WTC11 (cell line): ENCODE results near the gene NPAS3. TPM values are rescaled to one million over a fixed set of nuclear protein-coding genes. Genes with fewer than 3 reads are reported as not detected.

Experiments
- ATAC-seq: fragments of 200-7000 bp; cut with Tn5 transposase; 2 replicates; pipeline ENCODE4 v1.10.0; 2021; ENCODE audit warnings: mild to moderate bottlenecking, moderate library complexity
- CTCF ChIA-PET: fragments of 300-600 bp; sonication (Branson Sonifier 250); formaldehyde crosslinking; loops from one replicate; lab custom pipeline; 2021; ENCODE audit warnings: antibody characterized with exemption; lab: Charles Lee
- POLR2A ChIA-PET: fragments of 350-600 bp; sonication (Branson Sonifier 250); formaldehyde crosslinking; loops from one replicate; lab custom pipeline; 2021; ENCODE audit warnings: antibody characterized with exemption; lab: Charles Lee
- DNase-seq: peaks from one replicate; pipeline ENCODE4 v3.0.0; 2021; ENCODE audit warnings: low spot score
- H3K27ac Mint-ChIP-seq: 2 replicates; pipeline ENCODE4 v1.8.0; 2021; ENCODE audit warnings: mixed read lengths
- H3K27me3 Mint-ChIP-seq: 2 replicates; pipeline ENCODE4 v1.8.0; 2021; ENCODE audit warnings: low read depth, mild to moderate bottlenecking, moderate library complexity, mixed read lengths
- H3K36me3 Mint-ChIP-seq: 2 replicates; pipeline ENCODE4 v1.8.0; 2021; ENCODE audit warnings: mixed read lengths
- H3K4me1 Mint-ChIP-seq: 2 replicates; pipeline ENCODE4 v1.8.0; 2022; ENCODE audit warnings: mixed read lengths
- H3K4me3 Mint-ChIP-seq: 2 replicates; pipeline ENCODE4 v1.8.0; 2021; ENCODE audit warnings: mild to moderate bottlenecking, moderate library complexity, mixed read lengths
- H3K9me3 Mint-ChIP-seq: 2 replicates; pipeline ENCODE4 v1.8.0; 2021; ENCODE audit warnings: mixed read lengths
- ATF2 ChIP-seq: sonication (generic); formaldehyde crosslinking; IDR thresholded peaks from 2 replicates; pipeline ENCODE4 v1.8.1; 2022; ENCODE audit warnings: low read depth, missing genetic modification reagents, borderline replicate concordance
- CREM ChIP-seq: sonication (generic); formaldehyde crosslinking; IDR thresholded peaks from 2 replicates; pipeline ENCODE4 v1.8.1; 2022; ENCODE audit warnings: mild to moderate bottlenecking, missing genetic modification reagents, moderate library complexity
- E2F1 ChIP-seq: sonication (generic); formaldehyde crosslinking; IDR thresholded peaks from 2 replicates; pipeline ENCODE4 v1.8.0; 2022; ENCODE audit warnings: mild to moderate bottlenecking, missing genetic modification reagents
- ESRRA ChIP-seq: sonication (generic); formaldehyde crosslinking; IDR thresholded peaks from 2 replicates; pipeline ENCODE4 v1.8.1; 2022; ENCODE audit warnings: mild to moderate bottlenecking, missing genetic modification reagents, borderline replicate concordance
- FOXJ3 ChIP-seq: sonication (generic); formaldehyde crosslinking; IDR thresholded peaks from 2 replicates; pipeline ENCODE4 v1.9.0; 2021; ENCODE audit warnings: missing genetic modification reagents, mild to moderate bottlenecking, borderline replicate concordance
- GRHL2 ChIP-seq: fragments of 250-450 bp; sonication (Bioruptor Pico); IDR thresholded peaks from 2 replicates; pipeline ENCODE4 v1.8.0; 2022; ENCODE audit warnings: mild to moderate bottlenecking, moderate library complexity; ENCODE audit not compliant: insufficient replicate concordance, severe bottlenecking
- HMGA2 ChIP-seq: fragments of 250-450 bp; sonication (Bioruptor Pico); IDR thresholded peaks from 2 replicates; pipeline ENCODE4 v1.4.0; 2021; ENCODE audit warnings: mild to moderate bottlenecking, moderate library complexity
- IRF1 ChIP-seq: sonication (generic); formaldehyde crosslinking; IDR thresholded peaks from 2 replicates; pipeline ENCODE4 v1.8.0; 2023; ENCODE audit warnings: missing genetic modification reagents
- JUN ChIP-seq: sonication (generic); formaldehyde crosslinking; IDR thresholded peaks from 2 replicates; pipeline ENCODE4 v1.8.0; 2023; ENCODE audit warnings: mild to moderate bottlenecking, missing genetic modification reagents
- KAT7 ChIP-seq: sonication (generic); formaldehyde crosslinking; IDR thresholded peaks from 2 replicates; pipeline ENCODE4 v1.8.1; 2023; ENCODE audit warnings: missing genetic modification reagents, mild to moderate bottlenecking, borderline replicate concordance
- MLX ChIP-seq: sonication (generic); formaldehyde crosslinking; IDR thresholded peaks from 2 replicates; pipeline ENCODE4 v1.8.1; 2023; ENCODE audit warnings: mild to moderate bottlenecking, missing genetic modification reagents, moderate library complexity
- MXD4 ChIP-seq: fragments of 250-450 bp; sonication (Bioruptor Pico); IDR thresholded peaks from 2 replicates; pipeline ENCODE4 v1.8.0; 2021; ENCODE audit warnings: mild to moderate bottlenecking, moderate library complexity, borderline replicate concordance
- NFATC4 ChIP-seq: fragments of 250-450 bp; sonication (Bioruptor Pico); IDR thresholded peaks from 2 replicates; pipeline ENCODE4 v1.9.0; 2021; ENCODE audit warnings: mild to moderate bottlenecking
- NFE2L1 ChIP-seq: sonication (generic); formaldehyde crosslinking; IDR thresholded peaks from 2 replicates; pipeline ENCODE4 v1.8.1; 2023; ENCODE audit warnings: missing genetic modification reagents
- NFYB ChIP-seq: sonication (generic); formaldehyde crosslinking; conservative IDR thresholded peaks from 2 replicates; pipeline ENCODE4 v1.8.0; 2022; ENCODE audit warnings: low read depth, missing genetic modification reagents
- NR3C1 ChIP-seq: sonication (generic); formaldehyde crosslinking; conservative IDR thresholded peaks from 2 replicates; pipeline ENCODE4 v1.8.1; 2023; ENCODE audit warnings: low read depth, mild to moderate bottlenecking, missing genetic modification reagents
- PRRX2 ChIP-seq: fragments of 250-450 bp; sonication (Bioruptor Pico); IDR thresholded peaks from 2 replicates; pipeline ENCODE4 v1.8.0; 2021; ENCODE audit warnings: mild to moderate bottlenecking
- RELA ChIP-seq: sonication (generic); formaldehyde crosslinking; IDR thresholded peaks from 2 replicates; pipeline ENCODE4 v1.8.1; 2022; ENCODE audit warnings: missing genetic modification reagents, mild to moderate bottlenecking, borderline replicate concordance
- RORB ChIP-seq: fragments of 250-450 bp; sonication (Bioruptor Pico); IDR thresholded peaks from 2 replicates; pipeline ENCODE4 v1.9.0; 2021; ENCODE audit warnings: mild to moderate bottlenecking
- SMAD4 ChIP-seq: sonication (generic); formaldehyde crosslinking; IDR thresholded peaks from 2 replicates; pipeline ENCODE4 v1.8.0; 2022; ENCODE audit warnings: mild to moderate bottlenecking, missing genetic modification reagents
- SOX15 ChIP-seq: fragments of 250-450 bp; sonication (Bioruptor Pico); IDR thresholded peaks from 2 replicates; pipeline ENCODE4 v1.9.0; 2021; ENCODE audit warnings: mild to moderate bottlenecking
- TCF7 ChIP-seq: sonication (generic); formaldehyde crosslinking; IDR thresholded peaks from 2 replicates; pipeline ENCODE4 v1.8.0; 2022; ENCODE audit warnings: mild to moderate bottlenecking, low read depth, missing genetic modification reagents, moderate library complexity
- TEAD1 ChIP-seq: sonication (generic); formaldehyde crosslinking; IDR thresholded peaks from 2 replicates; pipeline ENCODE4 v1.8.0; 2022; ENCODE audit warnings: mild to moderate bottlenecking, missing genetic modification reagents
- USF2 ChIP-seq: sonication (generic); formaldehyde crosslinking; IDR thresholded peaks from 2 replicates; pipeline ENCODE4 v1.8.1; 2023; ENCODE audit warnings: mild to moderate bottlenecking, missing genetic modification reagents, moderate library complexity
- ZBTB43 ChIP-seq: sonication (generic); formaldehyde crosslinking; IDR thresholded peaks from 2 replicates; pipeline ENCODE4 v1.8.1; 2023; ENCODE audit warnings: mild to moderate bottlenecking, missing genetic modification reagents
- ZMAT4 ChIP-seq: fragments of 250-450 bp; sonication (Bioruptor Pico); IDR thresholded peaks from 2 replicates; pipeline ENCODE4 v1.9.0; 2021; ENCODE audit warnings: mild to moderate bottlenecking
- ZNF263 ChIP-seq: sonication (generic); formaldehyde crosslinking; IDR thresholded peaks from 2 replicates; pipeline ENCODE4 v1.8.1; 2022; ENCODE audit warnings: low read depth, mild to moderate bottlenecking, moderate library complexity, missing genetic modification reagents
- ZNF423 ChIP-seq: fragments of 250-450 bp; sonication (Bioruptor Pico); IDR thresholded peaks from 2 replicates; pipeline ENCODE4 v2.1.2; 2022; ENCODE audit warnings: mild to moderate bottlenecking, moderate library complexity
- total RNA-seq: library from RNA; stranded (reverse); gene quantifications from 3 replicates; pipeline ENCODE4 v1.2.3, GENCODE V29; 2021

NPAS3 gene
- total RNA-seq, 1 experiment from 2014 or later, result 3.2 TPM

GRCh38 chr14:33689680-33690079 is 751.0 kb downstream of the NPAS3 start:
- Mint-ChIP-seq H3K27me3 (no peaks in the 10 kb centered on the region), H3K27ac (no peak overlapping the region), H3K4me3 (no peak overlapping the region), H3K9me3 (no peaks in the 10 kb centered on the region), H3K36me3 (no peaks in the 10 kb centered on the region), H3K4me1 (no peaks in the 10 kb centered on the region)
- ChIA-PET CTCF (no interaction called here), POLR2A (no interaction called here)
- DNase-seq (no peak), ATAC-seq (no peak)
- TF ChIP-seq MLX (no peak), ZNF263 (CRISPR knock-in tag) (no peak), SMAD4 (CRISPR knock-in tag) (no peak), RORB (CRISPR knock-in tag) (no peak), ESRRA (CRISPR knock-in tag) (no peak), TEAD1 (CRISPR knock-in tag) (no peak), ZMAT4 (CRISPR knock-in tag) (no peak), FOXJ3 (CRISPR knock-in tag) (no peak), PRRX2 (CRISPR knock-in tag) (no peak), GRHL2 (no peak), JUN (CRISPR knock-in tag) (no peak), TCF7 (CRISPR knock-in tag) (no peak), NFYB (CRISPR knock-in tag) (no peak), KAT7 (CRISPR knock-in tag) (no peak), HMGA2 (CRISPR knock-in tag) (no peak)

- POLR2A ChIA-PET, result no interaction called here
- Mint-ChIP-seq H3K27ac (no peak overlapping the region), H3K4me3 (no peak overlapping the region), H3K36me3 (no peaks in the 10 kb centered on the region), H3K9me3 (no peaks in the 10 kb centered on the region), H3K4me1 (no peaks in the 10 kb centered on the region), H3K27me3 (no peaks in the 10 kb centered on the region)
- ATAC-seq, result no peak
- TF ChIP-seq MXD4 (no peak), RELA (no peak), NFATC4 (CRISPR knock-in tag) (no peak), NFE2L1 (CRISPR knock-in tag) (no peak), PRRX2 (CRISPR knock-in tag) (no peak), IRF1 (CRISPR knock-in tag) (no peak)
- DNase-seq, result no peak
- CTCF ChIA-PET, result interaction anchor here (1.6 kb wide), 1 partner anchor 16 kb away, joined by 4 read pairs; no protein-coding TSS in a partner anchor
These were observed 753.2 kb downstream of the NPAS3 start for GRCh38 chr14:33691907-33692306.

- ATAC-seq (no peak), DNase-seq (no peak)
- Mint-ChIP-seq H3K4me1 (no peaks in the 10 kb centered on the region), H3K4me3 (no peak overlapping the region), H3K27me3 (no peaks in the 10 kb centered on the region), H3K27ac (no peak overlapping the region), H3K36me3 (no peaks in the 10 kb centered on the region), H3K9me3 (no peaks in the 10 kb centered on the region)
- ChIA-PET POLR2A (interaction anchor here (0.7 kb wide), 1 partner anchor 69 kb away, joined by 7 read pairs; no protein-coding TSS in a partner anchor), CTCF (interaction anchor here (0.7 to 1.6 kb wide), 2 partner anchors 17 to 70 kb away, joined by 4 to 5 read pairs; no protein-coding TSS in a partner anchor)
- TF ChIP-seq MLX (no peak), KAT7 (CRISPR knock-in tag) (no peak), USF2 (CRISPR knock-in tag) (no peak), ATF2 (CRISPR knock-in tag) (no peak), SOX15 (CRISPR knock-in tag) (no peak), NR3C1 (CRISPR knock-in tag) (no peak), PRRX2 (CRISPR knock-in tag) (no peak), E2F1 (no peak), ZNF423 (CRISPR knock-in tag) (no peak), CREM (no peak), ZBTB43 (CRISPR knock-in tag) (no peak)
These were observed 754.1 kb downstream of the NPAS3 start for GRCh38 chr14:33692762-33693161.
